GM19043 (cell line): ENCODE data around the gene VWA2.

Source experiments
- ATAC-seq: cut with Tn5 transposase; IDR thresholded peaks from one replicate; pipeline ENCODE4 v1.9.1; 2021; ENCODE audit warnings: low read depth; ENCODE audit not compliant: unreplicated experiment

VWA2 gene

GRCh38 chr10:114246679-114247305, 7.7 kb downstream of the VWA2 start:
- ATAC-seq: no peak

GRCh38 chr10:114250236-114250635, 11.2 kb downstream of the VWA2 start:
- ATAC-seq: no peak

- no peak for ATAC-seq
Measured at GRCh38 chr10:114250716-114251115, 11.7 kb downstream of the VWA2 start.

- ATAC-seq: no peak
Measured at GRCh38 chr10:114252092-114252491, 13.0 kb downstream of the VWA2 start.

GRCh38 chr10:114252883-114253282, 13.8 kb downstream of the VWA2 start:
- no peak for ATAC-seq

- no peak for ATAC-seq
Measured at GRCh38 chr10:114255227-114255626, 16.2 kb downstream of the VWA2 start.

GRCh38 chr10:114256008-114256765, 17.1 kb downstream of the VWA2 start:
- no peak for ATAC-seq

- no peak for ATAC-seq
Measured at GRCh38 chr10:114256822-114257221, 17.8 kb downstream of the VWA2 start.

GRCh38 chr10:114257498-114257897, 18.4 kb downstream of the VWA2 start:
- no peak for ATAC-seq

- no peak for ATAC-seq
Measured at GRCh38 chr10:114258274-114258840, 19.3 kb downstream of the VWA2 start.

- ATAC-seq: no peak
Measured at GRCh38 chr10:114259824-114260223, 20.8 kb downstream of the VWA2 start.

- ATAC-seq: no peak
Measured at GRCh38 chr10:114260366-114260765, 21.3 kb downstream of the VWA2 start.

- no peak for ATAC-seq
Measured at GRCh38 chr10:114261076-114261475, 22.0 kb downstream of the VWA2 start.

GRCh38 chr10:114262496-114262895, 23.4 kb downstream of the VWA2 start:
- ATAC-seq: no peak

GRCh38 chr10:114265392-114266053, 26.5 kb downstream of the VWA2 start:
- ATAC-seq: no peak

- no peak for ATAC-seq
Measured at GRCh38 chr10:114266521-114266920, 27.5 kb downstream of the VWA2 start.

GRCh38 chr10:114271075-114271778, 32.2 kb downstream of the VWA2 start:
- no peak for ATAC-seq

GRCh38 chr10:114271779-114272167, 32.7 kb downstream of the VWA2 start:
- no peak for ATAC-seq

GRCh38 chr10:114272696-114273095, 33.6 kb downstream of the VWA2 start:
- no peak for ATAC-seq

GRCh38 chr10:114273910-114274309, 34.9 kb downstream of the VWA2 start:
- ATAC-seq: no peak
